Mesodermal cell (in vitro differentiated cells): Measurements from ENCODE around the gene PAPSS2.

Experiments used
- H3K27ac ChIP-seq: 2 replicates; pipeline ENCODE4 v1.7.0; 2013; ENCODE audit warnings: mild to moderate bottlenecking, low read depth, low read length, moderate library complexity; ENCODE audit not compliant: severe bottlenecking
- H3K36me3 ChIP-seq: 2 replicates; pipeline ENCODE4 v1.7.1; 2013; ENCODE audit warnings: mild to moderate bottlenecking, low read length, moderate library complexity; ENCODE audit not compliant: control insufficient read depth, insufficient read depth
- H3K4me1 ChIP-seq: one replicate; pipeline ENCODE4 v1.7.1; 2013; ENCODE audit warnings: mild to moderate bottlenecking, low read length; ENCODE audit not compliant: insufficient read depth, control insufficient read depth, poor library complexity, severe bottlenecking
- H3K4me3 ChIP-seq: 2 replicates; pipeline ENCODE4 v1.7.0; 2013; ENCODE audit warnings: low read length, control low read depth, mild to moderate bottlenecking; ENCODE audit not compliant: insufficient read depth, poor library complexity, severe bottlenecking; ENCODE audit errors: extremely low read depth
- H3K9me3 ChIP-seq: 2 replicates; pipeline ENCODE4 v1.7.1; 2013; ENCODE audit warnings: mild to moderate bottlenecking, low read length, moderate library complexity; ENCODE audit not compliant: control insufficient read depth
- WGBS, 2 experiments: methylation state at CpG; one replicate each; pipeline ENCODE4 v1.1.5; 2013; ENCODE audit warnings: missing lambda C conversion rate in 2 of 2; ENCODE audit not compliant: insufficient coverage in 2 of 2; 5-methylcytosine and 5-hydroxymethylcytosine counted together

PAPSS2 gene

DNA sequence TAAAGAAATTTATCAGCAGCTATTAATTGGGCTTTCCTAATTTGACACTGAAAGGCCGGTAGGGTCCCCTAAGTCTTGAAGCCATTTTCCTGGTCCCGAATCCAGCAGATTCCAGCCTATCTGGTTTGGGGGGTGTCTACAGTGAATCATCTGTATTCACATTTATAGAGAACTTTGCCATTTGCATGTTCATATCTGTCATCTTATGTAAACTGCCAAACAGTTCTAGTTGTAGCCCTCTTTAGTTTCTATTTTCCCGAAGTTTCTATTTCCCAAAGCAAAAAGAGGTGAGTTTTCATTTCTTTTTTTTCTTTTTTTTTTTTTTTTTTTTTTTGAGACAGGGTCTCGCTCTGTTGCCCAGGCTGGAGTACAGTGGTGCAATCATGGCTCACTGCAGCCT is 47.6 kb downstream of the PAPSS2 start:
- H3K4me3 ChIP-seq: no peak overlapping the region
- no peaks in the 10 kb centered on the region for H3K4me1 ChIP-seq
- WGBS, 2 experiments: 80% methylated on average over 1 of the region's 4 CpGs; no CpG with 5 or more reads in 1 of the 2 experiments
- peaks cover 4% of the 10 kb centered on the region for H3K36me3 ChIP-seq
- no peak overlapping the region for H3K27ac ChIP-seq
- no peaks in the 10 kb centered on the region for H3K9me3 ChIP-seq

DNA sequence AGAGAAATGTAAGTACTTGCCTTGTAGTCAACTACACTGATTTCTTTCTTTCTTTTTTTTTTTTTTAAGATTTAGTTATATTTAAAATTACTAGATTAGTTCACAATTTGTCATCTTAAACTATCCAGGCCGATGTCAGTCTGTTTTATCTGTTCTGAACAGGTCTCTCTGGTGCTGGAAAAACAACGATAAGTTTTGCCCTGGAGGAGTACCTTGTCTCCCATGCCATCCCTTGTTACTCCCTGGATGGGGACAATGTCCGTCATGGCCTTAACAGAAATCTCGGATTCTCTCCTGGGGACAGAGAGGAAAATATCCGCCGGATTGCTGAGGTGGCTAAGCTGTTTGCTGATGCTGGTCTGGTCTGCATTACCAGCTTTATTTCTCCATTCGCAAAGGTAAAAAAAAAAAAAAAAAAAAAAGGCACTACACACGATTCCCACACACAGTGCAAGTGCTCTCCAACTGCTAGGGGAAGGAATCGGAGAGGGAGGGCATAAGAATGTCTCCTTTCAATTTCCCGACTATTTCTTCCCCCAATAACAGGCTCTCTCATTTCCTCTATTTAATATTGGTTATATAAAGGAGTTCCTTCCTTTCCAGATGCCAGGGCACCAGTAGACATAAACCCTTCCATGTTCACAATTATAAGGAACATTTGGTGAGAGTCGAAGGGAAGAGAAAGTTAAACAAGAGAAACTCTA is 53.4 kb downstream of the PAPSS2 start:
- peaks cover 4% of the 10 kb centered on the region for H3K36me3 ChIP-seq
- no peak overlapping the region for H3K27ac ChIP-seq
- whole genome bisulfite sequencing, 2 experiments: 94% methylated on average over 6 of the region's 11 CpGs; no CpG with 5 or more reads in 1 of the 2 experiments
- no peaks in the 10 kb centered on the region for H3K4me1 ChIP-seq
- no peak overlapping the region for H3K4me3 ChIP-seq
- no peaks in the 10 kb centered on the region for H3K9me3 ChIP-seq

DNA sequence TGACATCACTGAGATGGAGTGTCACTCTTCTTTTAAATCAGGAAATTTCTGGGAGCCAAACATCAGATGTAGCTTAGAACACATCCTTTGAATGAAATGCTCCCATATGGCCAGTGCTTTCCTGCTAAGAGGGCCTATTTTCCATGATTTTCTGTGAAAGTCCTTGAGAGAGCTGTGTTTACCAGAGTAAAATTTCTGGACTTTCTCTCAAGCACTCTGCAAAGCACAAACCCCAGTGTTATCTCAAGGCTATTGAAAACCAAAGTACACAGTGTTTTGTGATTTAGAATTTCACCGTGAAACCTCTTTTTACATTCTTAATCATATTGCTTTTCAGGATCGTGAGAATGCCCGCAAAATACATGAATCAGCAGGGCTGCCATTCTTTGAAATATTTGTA is 54.0 kb downstream of the PAPSS2 start:
- Histone ChIP-seq H3K9me3 (no peaks in the 10 kb centered on the region), H3K36me3 (peaks cover 4% of the 10 kb centered on the region), H3K27ac (no peak overlapping the region), H3K4me1 (no peaks in the 10 kb centered on the region), H3K4me3 (no peak overlapping the region)
- WGBS, 2 experiments: 95% methylated on average over 3 of the region's 3 CpGs; no CpG with 5 or more reads in 1 of the 2 experiments

DNA sequence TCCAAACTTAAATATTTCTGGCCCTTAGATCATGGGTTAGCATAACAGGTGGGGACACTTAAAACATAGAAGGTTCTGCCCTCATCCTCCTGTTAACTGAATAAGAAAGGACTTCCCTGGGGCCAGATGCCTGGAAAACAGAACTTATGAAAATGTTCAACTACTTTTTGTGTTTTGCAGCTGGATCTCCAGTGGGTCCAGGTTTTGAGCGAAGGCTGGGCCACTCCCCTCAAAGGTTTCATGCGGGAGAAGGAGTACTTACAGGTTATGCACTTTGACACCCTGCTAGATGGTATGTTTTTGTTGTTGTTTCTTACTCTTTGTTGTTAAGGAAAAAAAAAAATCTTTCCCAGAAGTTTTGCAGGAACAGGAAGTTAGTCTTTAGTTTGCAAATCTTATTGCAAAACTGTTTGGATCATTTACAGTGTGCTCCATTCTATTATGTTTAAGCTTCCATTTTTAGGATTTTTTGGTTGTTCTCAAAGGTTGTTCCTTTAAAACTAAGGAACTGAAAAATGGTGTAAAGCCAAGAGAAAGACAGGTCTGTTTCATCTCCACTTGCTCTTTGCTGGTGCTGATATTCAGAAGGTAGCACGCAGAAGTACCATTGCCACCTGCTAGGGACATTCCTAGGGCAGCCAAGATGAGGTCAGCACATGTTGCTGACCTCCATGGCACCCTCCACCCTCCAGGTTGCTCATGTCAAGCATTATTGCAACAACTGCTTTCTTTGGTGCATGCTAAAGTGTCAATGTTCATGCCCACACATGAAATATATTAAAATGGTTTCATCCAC is 56.1 kb downstream of the PAPSS2 start:
- H3K36me3 ChIP-seq: peaks cover 3% of the 10 kb centered on the region
- 93 to 100% methylated on average over 2 to 3 of the region's 3 CpGs for WGBS, 2 experiments

DNA sequence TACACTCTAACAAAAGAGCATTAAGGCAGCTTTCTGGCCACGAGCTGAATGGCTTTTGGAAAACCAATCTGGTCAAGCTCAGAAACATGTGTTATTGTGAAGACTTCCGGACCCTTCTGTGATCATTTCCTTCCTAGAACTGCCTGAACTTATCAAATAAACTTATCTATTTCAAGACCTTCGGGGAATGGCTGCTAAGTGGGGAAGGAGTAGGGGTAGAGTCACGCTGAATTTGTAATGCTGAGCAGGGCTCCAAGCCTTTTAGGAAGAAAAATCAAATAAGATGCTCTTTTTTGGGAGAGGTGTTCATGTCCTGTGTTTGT is 56.6 kb downstream of the PAPSS2 start:
- Histone ChIP-seq H3K27ac (no peak overlapping the region), H3K9me3 (no peaks in the 10 kb centered on the region), H3K4me3 (no peak overlapping the region), H3K36me3 (peaks cover 3% of the 10 kb centered on the region), H3K4me1 (no peaks in the 10 kb centered on the region)
- WGBS, 2 experiments: 78 to 100% methylated on average over 2 to 3 of the region's 4 CpGs

More for the DNA sequence above, 56.1 kb downstream of the PAPSS2 start:
- H3K4me3 ChIP-seq: no peak overlapping the region
- no peak overlapping the region for H3K27ac ChIP-seq
- no peaks in the 10 kb centered on the region for H3K4me1 ChIP-seq
- H3K9me3 ChIP-seq: no peaks in the 10 kb centered on the region

GRCh38 chr10:87720665-87721064 is 61.0 kb downstream of the PAPSS2 start:
- Histone ChIP-seq H3K9me3 (no peaks in the 10 kb centered on the region), H3K36me3 (peaks cover 3% of the 10 kb centered on the region), H3K4me3 (no peak overlapping the region), H3K27ac (no peak overlapping the region), H3K4me1 (no peaks in the 10 kb centered on the region)
- no CpG with 5 or more reads among the region's 1 CpG for WGBS, 2 experiments

DNA sequence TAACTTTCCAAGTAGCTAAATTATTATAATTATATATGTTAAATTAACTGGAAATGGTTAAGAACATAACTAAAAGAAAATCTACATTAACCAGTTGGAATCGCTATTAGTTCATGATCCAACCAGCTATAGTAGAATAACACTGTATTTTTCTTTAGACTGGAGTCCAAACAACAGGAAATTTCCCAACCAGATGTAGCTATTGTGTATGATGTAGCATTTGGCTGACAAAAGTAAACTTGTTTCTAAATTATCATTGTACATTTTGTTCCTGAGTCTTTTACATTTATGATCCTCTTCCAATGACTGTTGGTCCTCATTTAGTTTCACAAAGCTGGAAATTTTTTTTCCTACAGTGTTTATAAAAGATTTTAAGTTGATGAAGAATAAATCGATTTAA is 62.1 kb downstream of the PAPSS2 start:
- H3K9me3 ChIP-seq: no peaks in the 10 kb centered on the region
- peaks cover 3% of the 10 kb centered on the region for H3K36me3 ChIP-seq
- no peaks in the 10 kb centered on the region for H3K4me1 ChIP-seq
- H3K4me3 ChIP-seq: no peak overlapping the region
- H3K27ac ChIP-seq: no peak overlapping the region
- 83 to 100% methylated on average over 1 of the region's 2 CpGs for WGBS, 2 experiments

GRCh38 chr10:87722716-87723115 is 63.0 kb downstream of the PAPSS2 start:
- no peaks in the 10 kb centered on the region for H3K9me3 ChIP-seq
- H3K36me3 ChIP-seq: peaks cover 3% of the 10 kb centered on the region
- H3K4me3 ChIP-seq: no peak overlapping the region
- WGBS, 2 experiments: 98 to 100% methylated on average over 3 to 4 of the region's 4 CpGs
- H3K27ac ChIP-seq: no peak overlapping the region
- no peaks in the 10 kb centered on the region for H3K4me1 ChIP-seq

- Histone ChIP-seq H3K4me1 (no peaks in the 10 kb centered on the region), H3K9me3 (no peaks in the 10 kb centered on the region), H3K27ac (no peak overlapping the region), H3K36me3 (peaks cover 3% of the 10 kb centered on the region), H3K4me3 (no peak overlapping the region)
- WGBS, 2 experiments: 86 to 90% methylated on average over 3 of the region's 6 CpGs
Measured at GRCh38 chr10:87723500-87723899, 63.8 kb downstream of the PAPSS2 start.

DNA sequence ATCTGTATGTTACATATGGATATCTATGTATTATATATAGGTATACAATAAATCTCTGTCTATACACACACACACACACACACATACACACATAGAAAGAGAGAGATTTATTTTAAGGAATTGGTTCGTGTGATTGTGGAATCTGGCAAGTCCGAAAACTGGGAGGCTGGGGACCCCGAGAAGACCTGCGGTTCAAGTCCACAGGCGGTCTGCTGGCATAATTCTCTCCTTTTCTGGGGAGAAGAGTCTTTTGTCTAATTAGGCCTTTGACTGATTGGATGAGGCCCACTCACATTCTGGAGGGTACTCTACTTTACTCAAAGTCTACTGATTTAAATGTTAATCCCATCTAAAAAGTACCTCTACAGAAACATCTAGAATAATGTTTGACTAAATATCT is 65.1 kb downstream of the PAPSS2 start:
- no peaks in the 10 kb centered on the region for H3K9me3 ChIP-seq
- peaks cover 3% of the 10 kb centered on the region for H3K36me3 ChIP-seq
- no peaks in the 10 kb centered on the region for H3K4me1 ChIP-seq
- no peak overlapping the region for H3K4me3 ChIP-seq
- 100% methylated on average over 2 of the region's 5 CpGs; no CpG with 5 or more reads in 1 of the 2 experiments for WGBS, 2 experiments
- no peak overlapping the region for H3K27ac ChIP-seq

GRCh38 chr10:87729940-87730339 is 70.3 kb downstream of the PAPSS2 start:
- Histone ChIP-seq H3K36me3 (peaks cover 3% of the 10 kb centered on the region), H3K4me1 (peaks cover 3% of the 10 kb centered on the region), H3K4me3 (no peak overlapping the region), H3K9me3 (no peaks in the 10 kb centered on the region), H3K27ac (no peak overlapping the region)
- WGBS, 2 experiments: 80 to 94% methylated on average over 6 of the region's 6 CpGs
